Prostate gland (tissue), 2 donors: Measurements from ENCODE around the gene CD164L2. TPM values are rescaled to one million over a fixed set of nuclear protein-coding genes. Genes with fewer than 3 reads are reported as not detected.
A peak's percentile ranks its signal among the peaks of the same experiment; 100 is the strongest.
"Not testable (repeated sequence)": the region's sequence is repeated elsewhere in the genome, so short reads cannot be mapped to it uniquely, and the experiment has no call there.

Experiments
- DNase-seq: peaks from one replicate; pipeline ENCODE4 v3.0.0-alpha.2; 2019; ENCODE audit warnings: low spot score
- H3K27ac ChIP-seq, 2 donors: fragments of 200-600 bp; sonication (generic); 2 replicates each; pipeline ENCODE4 v1.5.1; 2017 to 2019
- H3K27me3 ChIP-seq: fragments of 200-600 bp; sonication (generic); replicated peaks from 2 replicates; pipeline ENCODE4 v1.5.1; 2019; ENCODE audit not compliant: insufficient read depth
- H3K36me3 ChIP-seq, 2 donors: fragments of 200-600 bp; sonication (generic); 1 replicate in 1 of 2; 2 replicates in 1 of 2; pipeline versions ENCODE4 v1.5.1 to v1.8.1; 2017 to 2019
- H3K4me1 ChIP-seq: fragments of 200-600 bp; sonication (generic); replicated peaks from 2 replicates; pipeline ENCODE4 v1.5.1; 2019
- H3K4me3 ChIP-seq, 2 donors: fragments of 200-600 bp; sonication (generic); 2 replicates each; pipeline ENCODE4 v1.5.1; 2017 to 2019
- H3K9me3 ChIP-seq: fragments of 200-600 bp; sonication (generic); 2 replicates; pipeline ENCODE4 v1.5.1; 2017
- POLR2A ChIP-seq: fragments of 450-650 bp; IDR thresholded peaks from one replicate; pipeline ENCODE4 v1.6.1; 2016; ENCODE audit warnings: antibody characterized with exemption, mild to moderate bottlenecking
- POLR2AphosphoS5 ChIP-seq: sonication (generic); formaldehyde crosslinking; IDR thresholded peaks from one replicate; pipeline ENCODE4 v1.6.1; 2017; ENCODE audit warnings: antibody characterized with exemption
- WGBS: methylation state at CpG from one replicate; pipeline ENCODE4 v1.1.5; 2018; 5-methylcytosine and 5-hydroxymethylcytosine counted together
- intact Hi-C: fragments of 100-400 bp; cut with DNase I; formaldehyde crosslinking; loops from one replicate; pipeline ENCODE4 v1.14.2; 2022
- total RNA-seq, 2 donors: library from RNA; depleted of rRNA; stranded (reverse); fragments of >200 nt; gene quantifications; one replicate each; pipeline ENCODE4 v1.1.0, GENCODE V29; 2016
- TF ChIP-seq, protein P1 (sequence below), 4 experiments: fragments of 200-600 bp in 2 of 4; fragments of 450-650 bp in 2 of 4; sonication (generic) in 2 of 4; IDR thresholded peaks; 1 replicate in 3 of 4; 2 replicates in 1 of 4; pipeline ENCODE4 v1.5.1; 2016 to 2019; ENCODE audit warnings: antibody characterized with exemption in 4 of 4, mild to moderate bottlenecking in 2 of 4, moderate library complexity in 2 of 4

Gene CD164L2
- total RNA-seq, 2 donors from 2014 or later, result 1.8 to 3.6 TPM

DNA sequence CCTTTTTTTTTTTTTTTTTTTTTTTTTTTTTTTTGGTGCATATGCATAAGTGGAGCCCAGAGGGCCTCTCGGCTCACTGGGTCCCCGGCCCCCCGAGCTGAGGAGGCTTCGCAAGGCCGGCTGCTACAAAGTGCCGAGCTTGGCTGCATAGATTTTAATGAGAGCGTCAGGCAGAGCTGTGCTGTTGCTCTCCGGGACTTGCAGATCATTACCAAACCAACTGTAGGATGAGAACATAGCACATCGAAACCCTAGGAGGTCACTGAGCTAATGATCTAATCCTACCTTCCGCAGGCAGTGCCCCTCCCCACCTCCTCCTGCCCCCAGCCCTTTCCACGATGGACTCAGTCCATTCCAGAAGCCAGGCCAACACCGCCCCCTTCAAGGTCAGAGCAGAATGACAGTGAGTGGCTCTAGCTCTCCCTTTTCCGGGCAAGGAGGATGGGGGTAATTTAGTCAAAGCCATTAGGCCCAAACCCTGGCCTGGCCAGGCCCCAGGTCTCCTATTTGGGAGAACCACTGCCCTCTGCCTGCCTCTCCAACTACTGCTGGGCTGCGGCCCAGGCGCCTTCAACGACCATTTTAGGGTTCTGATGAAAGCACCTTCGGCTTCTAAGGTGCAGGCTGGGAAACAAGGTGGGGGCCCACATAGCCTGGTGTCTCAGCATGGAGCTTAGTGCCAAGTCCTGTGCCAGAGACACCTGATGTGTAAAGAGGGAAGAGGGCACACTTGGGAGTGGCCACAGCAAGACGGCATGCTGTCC lies 22.6 kb upstream of the CD164L2 start:
- DNase-seq, H3K9me3 ChIP-seq, H3K4me3 ChIP-seq, H3K36me3 ChIP-seq, H3K27me3 ChIP-seq, intact Hi-C loops: not testable (repeated sequence)
- Histone ChIP-seq H3K27ac (peak overlapping the region; percentile 77 to 79), H3K4me1 (peaks cover 39% of the 10 kb centered on the region)
- TF ChIP-seq, protein P1, sequence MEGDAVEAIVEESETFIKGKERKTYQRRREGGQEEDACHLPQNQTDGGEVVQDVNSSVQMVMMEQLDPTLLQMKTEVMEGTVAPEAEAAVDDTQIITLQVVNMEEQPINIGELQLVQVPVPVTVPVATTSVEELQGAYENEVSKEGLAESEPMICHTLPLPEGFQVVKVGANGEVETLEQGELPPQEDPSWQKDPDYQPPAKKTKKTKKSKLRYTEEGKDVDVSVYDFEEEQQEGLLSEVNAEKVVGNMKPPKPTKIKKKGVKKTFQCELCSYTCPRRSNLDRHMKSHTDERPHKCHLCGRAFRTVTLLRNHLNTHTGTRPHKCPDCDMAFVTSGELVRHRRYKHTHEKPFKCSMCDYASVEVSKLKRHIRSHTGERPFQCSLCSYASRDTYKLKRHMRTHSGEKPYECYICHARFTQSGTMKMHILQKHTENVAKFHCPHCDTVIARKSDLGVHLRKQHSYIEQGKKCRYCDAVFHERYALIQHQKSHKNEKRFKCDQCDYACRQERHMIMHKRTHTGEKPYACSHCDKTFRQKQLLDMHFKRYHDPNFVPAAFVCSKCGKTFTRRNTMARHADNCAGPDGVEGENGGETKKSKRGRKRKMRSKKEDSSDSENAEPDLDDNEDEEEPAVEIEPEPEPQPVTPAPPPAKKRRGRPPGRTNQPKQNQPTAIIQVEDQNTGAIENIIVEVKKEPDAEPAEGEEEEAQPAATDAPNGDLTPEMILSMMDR (IDR thresholded peaks at IDR 0.05), result peak in 2 of 4 experiments; percentile 22
- 49% methylated on average over 18 of the region's 18 CpGs for WGBS

DNA sequence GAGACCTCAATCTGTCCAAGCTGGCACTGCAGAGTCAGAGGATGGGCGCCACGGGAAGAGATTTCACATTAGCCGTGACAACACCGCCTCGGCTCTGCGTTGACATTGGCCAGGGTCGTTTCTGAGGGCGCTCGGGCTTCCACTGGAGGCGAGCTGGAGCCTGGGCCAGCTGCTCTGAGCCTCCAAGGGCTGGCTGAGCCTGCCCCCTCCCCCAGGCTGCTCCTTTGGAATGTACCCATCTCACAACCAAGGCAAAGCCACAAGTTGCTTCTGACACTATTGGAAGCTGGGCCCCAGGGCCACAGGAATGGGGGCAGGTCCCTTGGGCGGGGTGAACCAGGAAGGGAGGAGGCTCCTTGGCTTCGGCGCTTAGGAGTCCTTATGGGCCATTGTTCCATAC lies 21.9 kb upstream of the CD164L2 start:
- intact Hi-C loops, result no loop called here
- WGBS, result 57% methylated on average over 13 of the region's 13 CpGs
- no peaks in the 10 kb centered on the region for H3K9me3 ChIP-seq
- no peaks in the 10 kb centered on the region for H3K27me3 ChIP-seq
- peaks cover 0 to 7% of the 10 kb centered on the region in 2 donors for H3K36me3 ChIP-seq
- DNase-seq, result no peak
- H3K4me1 ChIP-seq, result peaks cover 39% of the 10 kb centered on the region
- TF ChIP-seq POLR2A, result no peak
- TF ChIP-seq, protein P1 (IDR thresholded peaks at IDR 0.05), result no peak
- TF ChIP-seq POLR2AphosphoS5, result no peak
- H3K4me3 ChIP-seq, result no peak overlapping the region
- peak overlapping the region; percentile 55 to 77 for H3K27ac ChIP-seq

DNA sequence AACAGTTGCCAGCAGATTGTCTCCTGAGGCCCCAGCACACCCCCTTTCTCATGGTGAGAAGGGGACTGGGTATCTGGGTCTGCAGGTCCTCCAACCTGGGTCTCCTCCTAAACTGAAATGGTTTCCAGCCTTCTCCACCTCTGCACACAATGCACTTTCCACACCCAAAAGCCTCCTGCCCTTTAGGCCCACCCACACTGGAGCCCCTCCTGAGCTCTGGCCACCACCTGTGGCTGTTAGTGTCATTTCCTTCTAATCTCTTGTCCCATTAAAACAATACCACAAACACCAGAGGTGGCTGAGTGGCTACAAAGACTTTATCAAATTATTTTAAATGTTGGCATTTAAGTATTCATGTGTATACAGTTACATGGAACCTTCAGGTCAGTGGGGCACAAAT lies 20.8 kb upstream of the CD164L2 start:
- Histone ChIP-seq H3K4me3 (no peak overlapping the region), H3K9me3 (no peaks in the 10 kb centered on the region), H3K36me3 (peaks cover 0 to 7% of the 10 kb centered on the region in 2 donors), H3K27ac (peak overlapping the region; percentile 70 to 77), H3K4me1 (peaks cover 39% of the 10 kb centered on the region), H3K27me3 (no peaks in the 10 kb centered on the region)
- TF ChIP-seq POLR2A, result no peak
- TF ChIP-seq, protein P1 (IDR thresholded peaks at IDR 0.05), result no peak
- no peak for TF ChIP-seq POLR2AphosphoS5
- DNase-seq, result no peak
- intact Hi-C loops, result loop anchor here (5.0 kb wide), 1 partner anchor 153 kb away; no protein-coding TSS in a partner anchor

DNA sequence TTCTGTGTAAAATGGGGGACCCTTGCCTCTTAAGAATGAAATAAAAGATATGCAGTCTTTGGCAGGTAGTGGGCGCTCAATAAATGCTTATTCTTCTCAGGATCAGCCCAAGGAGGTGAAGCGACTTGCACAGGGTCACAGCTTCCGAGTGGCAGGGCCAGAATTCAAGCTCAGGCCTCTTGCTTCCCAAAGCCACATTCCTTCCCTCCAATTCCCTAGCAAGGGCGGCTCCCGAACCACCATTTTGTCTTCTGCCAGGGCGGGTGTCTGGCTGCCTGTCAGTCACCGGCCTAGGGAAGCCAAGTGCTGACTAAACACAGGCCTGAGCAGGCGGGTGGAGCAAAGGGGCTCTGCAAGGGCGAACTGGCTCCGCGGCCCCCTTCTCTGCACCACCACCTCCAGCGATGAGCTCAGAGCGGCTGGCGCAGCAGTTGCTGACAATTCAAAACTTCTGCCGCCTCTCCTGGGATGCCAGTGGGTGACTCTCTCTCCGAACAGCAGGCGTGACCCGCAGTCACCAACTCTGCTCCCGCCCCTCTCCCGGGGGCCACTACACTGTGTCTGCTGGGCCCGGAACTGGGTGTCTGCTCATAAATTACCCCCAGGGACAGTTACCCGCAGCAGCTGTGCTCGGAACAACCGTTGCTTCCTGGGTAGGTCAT lies 20.1 kb upstream of the CD164L2 start:
- Histone ChIP-seq H3K4me3 (no peak overlapping the region), H3K27ac (peak overlapping the region; percentile 70 to 77), H3K4me1 (peaks cover 39% of the 10 kb centered on the region), H3K27me3 (no peaks in the 10 kb centered on the region), H3K36me3 (peaks cover 0 to 4% of the 10 kb centered on the region in 2 donors), H3K9me3 (no peaks in the 10 kb centered on the region)
- intact Hi-C loops, result loop anchor here (5.0 kb wide), 1 partner anchor 154 kb away; no protein-coding TSS in a partner anchor
- 20% methylated on average over 24 of the region's 24 CpGs for WGBS
- TF ChIP-seq, protein P1 (IDR thresholded peaks at IDR 0.05), result peak in 2 of 4 experiments; percentile 38 to 40
- no peak for TF ChIP-seq POLR2AphosphoS5
- TF ChIP-seq POLR2A, result no peak
- peak; percentile 48 for DNase-seq
